ENCODE results near the gene PDE4D.

PDE4D gene

DNA sequence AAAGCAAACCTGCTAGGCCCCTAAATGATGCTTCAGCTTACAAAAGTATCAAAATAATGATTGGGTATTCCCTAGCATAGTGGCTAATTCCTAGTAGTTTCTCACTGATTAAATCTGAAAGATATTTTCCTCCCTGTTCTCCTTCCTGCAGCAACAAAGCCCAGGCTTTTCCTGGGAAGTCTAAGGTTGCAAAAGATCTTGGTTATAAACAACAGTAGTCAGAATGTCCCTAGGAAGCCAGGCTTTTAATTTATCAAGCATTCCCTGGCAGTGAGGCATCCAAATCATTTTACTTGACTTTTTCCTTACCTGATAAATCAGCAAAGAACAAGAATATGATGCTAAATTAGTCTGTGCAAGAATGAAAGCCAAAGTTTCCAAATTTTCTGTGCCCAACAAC, 272.0 kb downstream of the PDE4D start:
- TF ChIP-seq, protein P1, sequence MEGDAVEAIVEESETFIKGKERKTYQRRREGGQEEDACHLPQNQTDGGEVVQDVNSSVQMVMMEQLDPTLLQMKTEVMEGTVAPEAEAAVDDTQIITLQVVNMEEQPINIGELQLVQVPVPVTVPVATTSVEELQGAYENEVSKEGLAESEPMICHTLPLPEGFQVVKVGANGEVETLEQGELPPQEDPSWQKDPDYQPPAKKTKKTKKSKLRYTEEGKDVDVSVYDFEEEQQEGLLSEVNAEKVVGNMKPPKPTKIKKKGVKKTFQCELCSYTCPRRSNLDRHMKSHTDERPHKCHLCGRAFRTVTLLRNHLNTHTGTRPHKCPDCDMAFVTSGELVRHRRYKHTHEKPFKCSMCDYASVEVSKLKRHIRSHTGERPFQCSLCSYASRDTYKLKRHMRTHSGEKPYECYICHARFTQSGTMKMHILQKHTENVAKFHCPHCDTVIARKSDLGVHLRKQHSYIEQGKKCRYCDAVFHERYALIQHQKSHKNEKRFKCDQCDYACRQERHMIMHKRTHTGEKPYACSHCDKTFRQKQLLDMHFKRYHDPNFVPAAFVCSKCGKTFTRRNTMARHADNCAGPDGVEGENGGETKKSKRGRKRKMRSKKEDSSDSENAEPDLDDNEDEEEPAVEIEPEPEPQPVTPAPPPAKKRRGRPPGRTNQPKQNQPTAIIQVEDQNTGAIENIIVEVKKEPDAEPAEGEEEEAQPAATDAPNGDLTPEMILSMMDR (IDR thresholded peaks at IDR 0.05; ENCODE audit: extremely low read depth, missing control alignments): no peak
- no peak for DNase-seq (ENCODE audit: low spot score)

DNA sequence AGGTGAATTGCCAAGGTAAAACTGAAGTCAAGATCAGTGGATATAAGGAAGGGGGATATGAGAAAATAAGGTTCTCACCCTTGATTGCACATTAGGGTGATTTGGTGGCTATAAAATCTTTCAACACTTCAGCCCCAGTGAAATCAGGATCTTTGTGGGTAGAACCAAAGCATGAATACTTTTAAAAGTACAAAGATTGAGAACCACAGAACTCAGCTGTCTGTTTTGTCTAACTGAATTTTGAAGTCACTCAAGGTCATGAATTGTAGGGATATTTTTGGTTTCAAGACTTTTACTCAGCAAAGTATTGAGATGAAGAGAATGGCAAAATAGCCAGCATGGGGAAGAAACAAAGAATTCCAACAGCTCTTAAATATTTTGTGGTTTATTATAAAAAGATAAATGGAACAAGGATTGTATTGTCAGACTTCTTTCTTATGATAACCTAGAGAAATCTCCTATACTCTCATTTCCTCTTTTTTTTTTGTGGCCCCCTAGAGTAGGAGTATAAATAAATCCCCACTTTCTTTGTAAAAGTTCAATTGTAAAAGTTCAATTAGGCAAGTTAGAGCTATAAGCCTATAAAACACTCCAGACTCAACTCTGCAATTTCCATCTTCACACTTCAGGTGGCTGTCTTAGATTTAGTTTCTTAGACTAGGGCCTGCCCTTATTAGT, 272.9 kb downstream of the PDE4D start:
- TF ChIP-seq, protein P1 (IDR thresholded peaks at IDR 0.05; ENCODE audit: extremely low read depth, missing control alignments): no peak
- no peak for DNase-seq (ENCODE audit: low spot score)

DNA sequence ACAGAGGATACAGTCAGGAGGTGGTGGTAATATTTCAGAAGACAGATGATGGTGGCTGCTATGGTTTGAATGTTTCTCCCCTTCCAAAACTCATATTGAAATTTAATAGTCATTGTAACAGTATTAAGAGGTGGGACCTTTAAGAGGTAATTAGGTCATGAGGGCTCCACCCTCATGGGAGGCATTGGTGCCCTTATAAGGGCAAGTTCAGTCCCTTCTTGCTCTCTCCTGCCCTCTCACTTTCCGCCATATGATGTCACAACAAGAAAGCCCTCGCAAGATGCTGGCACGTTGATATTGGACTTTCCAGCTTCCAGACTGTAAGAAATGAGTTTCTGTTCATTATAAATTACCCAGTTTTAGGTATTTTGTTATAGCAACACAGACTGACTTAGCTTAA, 274.9 kb downstream of the PDE4D start:
- DNase-seq (ENCODE audit: low spot score): no peak
- TF ChIP-seq, protein P1 (IDR thresholded peaks at IDR 0.05; ENCODE audit: extremely low read depth, missing control alignments): no peak

DNA sequence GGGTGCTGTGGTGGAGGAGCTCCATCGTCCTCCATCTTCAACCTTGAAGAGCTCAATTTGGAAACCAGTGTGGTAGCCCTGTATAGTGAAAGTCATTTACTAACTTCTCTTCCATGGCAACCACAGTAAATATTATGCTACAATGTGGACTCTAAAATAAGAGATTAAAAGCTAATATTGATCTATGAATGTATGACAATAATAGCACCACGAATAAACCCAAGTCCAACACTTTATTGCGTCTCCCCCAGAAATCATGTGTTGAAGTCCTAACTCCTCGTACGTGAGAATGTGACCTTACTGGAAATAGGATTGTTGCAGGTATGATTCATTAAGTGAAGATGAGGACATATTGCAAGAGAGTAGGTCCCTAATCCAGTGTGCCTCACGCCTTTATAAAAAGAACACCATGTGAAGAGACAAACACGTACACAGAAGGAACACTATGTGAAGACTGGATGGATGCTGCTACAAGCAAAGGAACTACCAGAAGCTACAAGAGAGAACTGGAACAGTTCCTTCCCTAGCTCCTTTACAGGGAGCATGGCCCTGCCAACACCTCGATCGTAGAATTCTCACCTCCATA, 276.2 kb downstream of the PDE4D start:
- DNase-seq (ENCODE audit: low spot score): no peak
- TF ChIP-seq, protein P1 (IDR thresholded peaks at IDR 0.05; ENCODE audit: extremely low read depth, missing control alignments): no peak

DNA sequence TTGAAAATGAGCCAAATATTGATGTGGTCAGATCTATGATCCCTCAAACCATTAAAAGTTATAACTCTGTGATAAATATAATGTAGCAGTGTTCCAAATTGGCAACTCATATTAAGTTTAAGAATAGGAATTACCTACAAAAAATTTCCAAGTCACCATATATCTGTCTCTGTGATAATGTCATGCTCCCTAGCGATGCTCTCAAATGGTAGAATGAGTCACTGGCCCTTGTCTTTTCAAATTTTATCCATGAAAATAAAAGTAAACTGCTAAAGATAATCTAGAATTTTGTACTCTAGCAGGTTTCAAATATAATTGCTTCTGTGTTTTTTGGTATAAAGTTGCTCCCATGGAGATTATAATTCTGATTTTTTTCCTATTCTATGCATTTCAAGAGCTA, 277.1 kb downstream of the PDE4D start:
- TF ChIP-seq, protein P1 (IDR thresholded peaks at IDR 0.05; ENCODE audit: extremely low read depth, missing control alignments): no peak
- DNase-seq (ENCODE audit: low spot score): no peak

DNA sequence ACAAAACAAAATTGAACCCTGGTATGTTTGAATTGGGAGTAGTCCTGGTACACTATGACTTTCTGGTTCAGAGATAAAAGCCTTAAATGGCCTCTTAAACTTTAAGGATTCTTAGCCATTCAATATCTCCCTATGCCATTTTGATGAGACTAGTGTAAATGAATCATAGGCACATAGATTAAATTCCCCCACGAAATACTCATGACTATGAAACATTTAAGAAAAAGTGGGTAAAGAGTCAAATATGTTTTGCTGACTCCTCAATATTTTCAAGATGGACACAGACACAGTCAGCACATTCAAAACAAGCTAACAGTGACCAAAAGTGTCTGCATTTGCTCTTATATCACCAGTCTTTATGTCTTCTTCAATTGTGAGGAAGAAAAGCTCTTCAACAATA, 278.3 kb downstream of the PDE4D start:
- TF ChIP-seq, protein P1 (IDR thresholded peaks at IDR 0.05; ENCODE audit: extremely low read depth, missing control alignments): no peak
- no peak for DNase-seq (ENCODE audit: low spot score)

DNA sequence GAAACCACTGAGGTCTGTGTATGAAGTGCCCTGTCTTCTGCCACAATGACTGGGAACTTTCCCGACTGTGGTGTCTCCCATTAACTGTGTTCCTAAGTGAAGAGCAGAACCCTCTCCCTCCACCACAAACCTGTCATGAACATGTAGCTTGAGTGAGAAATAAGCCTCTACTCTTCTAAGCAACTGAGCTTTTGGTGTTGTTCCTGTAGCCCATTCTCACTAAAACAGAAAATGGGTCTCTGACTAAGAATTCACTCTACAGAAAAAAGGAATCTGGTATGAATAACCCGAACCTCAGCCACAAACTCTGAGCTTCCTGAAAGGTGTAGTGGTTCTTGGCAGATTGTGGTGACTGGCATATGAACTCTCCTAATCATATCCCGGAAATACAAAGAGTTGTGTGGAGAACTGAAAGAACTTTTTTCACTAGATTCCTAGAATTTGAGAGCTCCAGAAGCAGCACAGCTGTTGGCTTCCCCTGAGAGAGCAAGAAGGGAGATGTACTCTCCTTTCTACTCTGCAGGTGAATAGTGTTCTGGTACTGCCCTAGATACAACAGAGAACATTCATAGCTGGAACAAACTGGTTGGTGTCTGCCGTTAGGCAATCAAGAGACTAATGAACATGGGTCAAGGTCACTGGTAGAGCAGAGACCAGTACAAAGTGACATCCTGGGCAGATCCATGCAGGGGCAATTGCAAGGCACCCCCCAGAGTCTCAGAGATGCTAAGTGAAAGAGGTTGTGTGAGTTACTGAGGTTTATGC, 283.8 kb downstream of the PDE4D start:
- DNase-seq (ENCODE audit: low spot score): no peak
- TF ChIP-seq, protein P1 (IDR thresholded peaks at IDR 0.05; ENCODE audit: extremely low read depth, missing control alignments): no peak

Measured in GM20000 (cell line).